Fibroblast of skin of right biceps (primary cell): Measurements from ENCODE around the gene AASS.

Source experiments
- DNase-seq: peaks from one replicate; pipeline ENCODE4 v3.0.0-alpha.2; 2013

The AASS gene

DNA sequence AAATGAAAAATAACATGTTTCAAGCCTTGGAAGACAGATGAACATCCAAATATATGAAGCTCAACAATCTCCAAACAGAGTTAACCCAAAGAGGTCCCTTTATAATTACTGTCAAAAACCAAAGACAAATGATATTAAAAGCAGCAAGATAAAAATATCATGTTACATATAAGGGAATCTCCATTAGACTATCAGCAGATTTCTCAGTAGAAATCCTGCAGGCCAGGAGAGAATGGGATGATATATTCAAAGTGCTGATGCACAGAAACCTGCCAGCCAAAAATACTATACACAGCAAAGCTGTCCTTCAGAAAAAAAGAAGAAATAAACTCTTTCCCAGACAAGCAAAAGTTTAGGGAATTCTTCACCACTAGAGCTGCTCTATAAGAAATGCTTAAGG lies 41.0 kb downstream of the AASS start:
- DNase-seq: no peak

DNA sequence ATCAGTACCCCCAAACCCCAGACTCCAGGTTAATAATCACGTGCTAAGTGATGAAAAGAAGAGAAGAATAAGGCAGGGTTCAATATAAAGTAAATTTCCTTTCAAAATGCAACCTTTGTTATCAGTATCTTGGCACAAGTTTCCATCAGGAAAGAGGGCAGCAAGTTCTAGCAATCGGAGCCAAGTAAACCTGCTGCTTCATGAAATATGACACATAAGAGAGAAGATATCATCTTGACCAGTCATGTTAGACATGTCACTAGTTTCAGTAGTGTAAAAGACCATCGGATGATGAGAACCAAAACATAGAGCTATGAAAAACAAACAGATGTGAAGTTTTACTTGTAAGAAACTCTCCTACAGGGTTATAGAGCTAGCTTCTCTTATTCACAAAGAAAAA lies 44.0 kb downstream of the AASS start:
- DNase-seq: no peak

DNA sequence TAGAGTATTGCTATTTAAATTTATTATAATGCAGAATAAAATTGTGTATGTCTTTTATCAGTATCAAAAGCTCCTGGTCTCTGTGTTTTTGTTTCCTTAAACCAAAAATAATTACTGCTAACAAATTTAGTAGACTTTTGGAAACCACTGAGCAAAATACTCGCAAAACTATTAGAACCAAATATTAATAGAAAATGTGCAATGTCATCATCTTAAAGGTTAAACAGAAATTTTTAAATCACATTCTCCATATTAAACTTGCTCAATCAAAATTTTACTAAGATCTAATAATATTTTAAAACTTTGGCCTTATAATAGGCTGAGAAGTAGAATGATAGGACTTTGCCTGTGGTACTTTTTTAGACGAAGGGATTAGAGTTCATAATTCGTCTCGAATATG lies 48.4 kb downstream of the AASS start:
- DNase-seq: no peak

DNA sequence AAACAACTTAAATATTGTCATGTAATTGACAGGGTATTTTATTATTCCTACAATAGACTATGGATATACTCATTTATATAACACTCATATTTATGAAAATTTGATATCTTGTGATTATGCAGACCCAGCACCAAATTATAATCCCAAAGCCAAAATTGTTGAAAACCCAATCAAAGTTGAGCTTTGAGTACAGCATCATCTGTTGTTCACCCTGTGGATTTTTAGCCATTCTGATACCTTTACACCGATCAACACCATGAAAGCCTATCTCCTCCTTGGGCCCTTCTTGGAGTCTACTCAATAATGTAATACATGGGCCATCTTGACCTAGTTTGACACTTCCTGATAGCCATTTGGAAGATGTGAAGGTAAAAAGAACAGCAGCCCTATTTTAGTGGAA lies 49.5 kb downstream of the AASS start:
- DNase-seq: no peak

DNA sequence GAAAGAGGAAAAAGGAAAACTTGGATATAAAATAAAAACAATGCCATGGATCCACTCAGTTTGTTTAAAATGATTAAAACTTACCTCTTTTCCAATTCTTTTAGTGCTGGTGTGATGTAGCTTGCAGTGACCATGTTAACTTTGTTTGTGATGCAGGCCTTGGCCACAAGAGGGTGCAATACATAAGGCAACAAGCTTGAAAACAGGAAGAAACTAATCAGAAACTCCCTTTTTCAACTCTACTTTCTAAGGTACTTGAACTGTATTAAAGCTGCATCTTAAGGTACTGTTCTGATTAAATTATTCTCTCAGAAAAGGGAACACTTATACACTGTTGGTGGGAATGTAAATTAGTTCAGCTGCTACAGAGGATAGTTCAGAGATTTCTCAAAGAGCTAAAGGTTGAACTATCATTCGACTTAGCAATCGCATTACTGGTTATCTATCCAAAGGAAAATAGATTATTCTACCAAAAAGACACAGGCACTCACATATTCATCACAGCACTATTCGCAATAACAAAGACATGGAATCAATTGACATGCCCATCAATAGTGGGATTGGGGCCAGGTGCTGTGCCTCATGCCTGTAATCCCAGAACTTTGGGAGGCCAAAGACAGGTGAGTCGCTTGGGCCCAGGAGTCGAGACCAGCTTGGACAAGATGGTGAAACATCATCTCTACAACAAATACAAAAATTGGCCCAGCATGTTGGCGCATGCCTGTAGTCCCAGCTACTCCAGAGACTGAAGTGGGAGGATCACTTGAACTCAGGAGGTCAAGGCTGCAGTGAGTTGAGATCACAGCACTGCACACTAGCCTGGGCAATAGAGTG lies 50.9 kb downstream of the AASS start:
- peak; percentile 65 for DNase-seq

DNA sequence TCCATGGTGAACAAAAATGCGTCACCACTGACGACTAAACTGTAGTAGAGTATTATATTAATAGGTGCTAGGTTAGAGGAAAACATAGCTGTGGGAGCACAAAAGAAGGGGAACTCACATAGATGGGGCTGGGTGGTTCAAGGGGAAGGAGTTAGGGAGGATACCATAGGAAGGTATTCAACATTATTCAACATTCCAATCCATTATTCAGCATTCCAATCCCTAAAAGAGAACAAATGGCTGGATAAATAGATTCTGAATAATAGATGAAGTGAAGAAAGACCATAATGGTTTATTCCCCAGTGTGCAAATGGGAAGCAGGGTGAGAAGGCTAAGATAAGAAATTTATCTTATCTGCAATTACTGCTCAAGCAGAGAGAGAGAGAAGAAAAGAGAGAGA lies 61.4 kb downstream of the AASS start:
- DNase-seq: no peak

DNA sequence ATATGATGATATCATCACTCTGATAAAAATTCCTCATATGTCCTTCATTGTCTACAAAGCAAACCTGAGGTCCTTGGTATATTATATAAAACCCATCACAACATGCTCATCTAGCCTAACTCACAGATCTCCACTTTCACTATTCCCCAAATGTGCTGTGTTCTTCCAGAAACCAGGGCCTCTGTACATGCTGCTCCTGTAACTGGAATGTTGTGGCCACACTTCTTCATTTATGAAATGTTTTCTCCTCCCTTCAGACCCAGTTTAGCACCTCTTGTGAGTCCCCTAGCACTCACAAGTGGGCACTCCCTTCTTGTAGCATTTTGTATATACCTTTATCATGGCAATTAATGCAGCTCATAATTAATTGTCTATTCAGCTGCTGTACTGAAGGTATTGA lies 61.9 kb downstream of the AASS start:
- DNase-seq: no peak

DNA sequence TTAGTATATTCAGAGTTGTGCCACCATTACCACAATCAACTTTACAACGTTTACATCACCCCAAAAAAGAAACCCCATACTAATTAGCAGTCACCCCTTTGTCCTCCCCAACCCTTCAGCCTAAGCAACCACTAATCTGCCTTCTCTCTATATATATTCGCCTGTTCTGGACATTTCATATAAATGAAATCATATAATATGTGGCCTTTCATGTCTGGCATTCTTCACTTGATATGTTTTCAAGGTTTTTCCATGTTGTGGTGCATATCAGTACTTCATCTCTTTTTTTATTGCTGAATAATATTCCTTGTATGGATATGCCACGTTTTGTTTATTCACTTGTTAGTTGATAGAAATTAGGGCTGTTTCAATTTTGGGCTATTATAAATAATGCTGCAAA lies 70.4 kb downstream of the AASS start:
- DNase-seq: no peak

DNA sequence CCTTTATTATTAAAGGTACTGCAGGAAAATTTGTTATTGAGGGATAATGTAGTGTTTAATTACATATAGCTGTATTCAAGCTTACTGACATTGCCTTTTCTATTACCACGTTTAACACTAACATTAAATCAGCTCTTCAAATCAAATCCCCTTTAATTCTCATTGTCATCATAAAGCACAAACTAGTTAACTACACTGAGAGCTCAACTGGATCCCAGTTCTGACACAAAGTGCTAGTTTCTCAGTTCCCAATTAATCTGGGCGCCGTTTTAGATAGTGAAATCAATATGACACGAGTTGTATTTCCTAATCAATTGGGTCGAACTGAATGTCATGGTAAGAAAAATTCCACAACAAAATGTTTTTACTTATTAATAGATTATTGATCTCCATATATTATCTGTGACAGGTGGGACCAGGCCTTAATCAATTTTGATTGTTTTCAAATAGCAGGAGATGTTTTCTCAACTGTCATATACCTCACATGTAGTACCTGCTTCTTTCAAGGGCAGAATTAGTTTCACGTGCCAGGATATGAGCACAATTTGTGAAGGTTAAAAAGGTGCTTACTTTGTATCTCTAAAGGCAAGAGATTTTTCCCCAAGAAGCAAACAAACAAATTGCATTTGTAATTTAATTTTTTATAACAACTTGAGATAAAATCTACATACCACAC lies 71.0 kb downstream of the AASS start:
- DNase-seq: no peak

DNA sequence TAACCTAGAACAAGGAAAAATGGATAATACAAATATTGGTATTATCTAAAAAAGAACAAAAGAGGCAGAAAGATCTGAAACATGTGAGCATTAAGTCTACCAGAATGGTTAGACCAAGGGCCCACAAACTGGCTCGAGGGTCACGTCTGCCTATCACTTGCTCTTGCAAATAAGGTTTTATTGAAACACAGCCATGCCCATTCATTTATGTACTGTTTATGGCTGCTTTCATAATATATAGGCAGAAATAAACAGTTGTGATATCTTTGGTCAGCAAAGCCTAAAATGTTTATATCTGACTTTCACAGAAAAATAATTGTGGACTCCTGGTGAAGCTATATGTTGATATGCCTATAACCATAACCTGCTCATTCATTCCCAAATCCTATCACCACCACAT lies 71.8 kb downstream of the AASS start:
- no peak for DNase-seq

DNA sequence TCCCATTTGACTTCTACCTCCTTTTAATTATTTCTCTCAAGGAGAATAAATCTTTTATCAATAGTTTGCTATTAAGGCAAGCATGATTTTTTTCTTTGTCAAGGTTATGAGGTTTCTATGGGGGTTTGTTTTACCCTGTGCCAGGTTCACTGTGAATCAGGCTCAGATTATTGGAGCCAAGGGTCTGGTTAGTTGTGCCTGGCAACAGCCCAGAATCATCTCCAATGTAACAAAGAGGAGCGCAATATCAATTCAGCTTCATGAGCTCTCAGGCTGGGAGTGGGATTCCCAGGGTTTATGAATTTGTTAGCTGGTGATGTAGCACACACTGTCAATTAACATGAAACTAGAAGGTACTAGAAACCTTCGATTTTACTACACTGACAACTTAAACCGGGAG lies 73.2 kb downstream of the AASS start:
- no peak for DNase-seq

DNA sequence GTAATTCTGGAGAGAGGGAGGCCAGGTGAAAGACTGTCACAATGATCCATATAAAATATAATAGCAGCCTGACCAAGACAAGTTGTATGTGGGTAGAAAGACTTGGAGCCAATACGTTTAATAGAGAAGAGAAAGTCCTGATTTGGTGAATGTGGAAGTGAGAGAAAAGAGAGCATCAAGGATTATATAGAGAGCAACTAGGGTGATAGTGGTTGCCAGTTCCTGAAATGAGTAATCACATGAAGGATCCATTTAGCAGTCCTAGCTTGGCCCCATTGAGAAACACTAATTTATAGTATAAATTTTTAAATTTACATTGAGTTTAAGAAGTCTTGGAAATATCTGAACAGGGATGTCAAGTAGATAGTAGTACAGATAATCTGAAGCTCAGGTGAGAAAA lies 74.0 kb downstream of the AASS start:
- DNase-seq: no peak

DNA sequence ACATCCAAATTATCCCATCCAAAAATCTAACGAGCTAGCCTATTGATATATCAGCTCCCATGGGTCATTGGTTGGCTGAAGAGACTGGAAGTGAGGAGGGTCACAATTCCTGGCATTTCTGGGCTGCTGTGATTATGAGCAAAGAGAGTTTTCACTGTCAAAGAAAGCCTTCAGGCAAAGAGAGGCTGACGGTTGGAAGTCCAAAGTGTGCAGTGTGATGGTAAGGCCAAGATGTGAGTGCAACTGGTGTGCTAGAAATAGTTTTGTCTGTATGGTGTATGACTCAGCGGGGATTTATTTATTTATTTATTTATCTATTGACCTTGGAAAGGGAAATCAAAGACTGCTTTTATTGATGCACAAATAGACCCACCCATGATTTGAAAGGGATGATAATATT lies 75.0 kb downstream of the AASS start:
- DNase-seq: no peak

DNA sequence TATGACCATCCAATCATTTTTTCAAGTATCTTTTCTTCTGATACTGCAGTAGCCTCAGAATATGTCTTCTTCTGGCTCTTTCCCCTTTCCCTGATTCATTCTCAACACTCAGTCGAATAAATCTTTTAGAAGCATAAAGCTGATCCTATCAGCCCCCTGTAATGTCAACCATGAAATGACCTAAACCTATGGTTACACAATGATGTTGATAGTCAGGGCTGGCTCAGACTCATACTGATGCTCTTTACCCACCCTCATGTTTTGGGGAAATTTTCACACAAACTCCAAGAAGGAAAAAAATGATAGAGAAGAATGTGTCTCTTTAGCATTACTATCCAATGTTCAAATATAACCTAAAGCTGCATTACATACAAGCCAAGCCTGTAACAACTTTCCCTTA lies 76.0 kb downstream of the AASS start:
- DNase-seq: no peak

DNA sequence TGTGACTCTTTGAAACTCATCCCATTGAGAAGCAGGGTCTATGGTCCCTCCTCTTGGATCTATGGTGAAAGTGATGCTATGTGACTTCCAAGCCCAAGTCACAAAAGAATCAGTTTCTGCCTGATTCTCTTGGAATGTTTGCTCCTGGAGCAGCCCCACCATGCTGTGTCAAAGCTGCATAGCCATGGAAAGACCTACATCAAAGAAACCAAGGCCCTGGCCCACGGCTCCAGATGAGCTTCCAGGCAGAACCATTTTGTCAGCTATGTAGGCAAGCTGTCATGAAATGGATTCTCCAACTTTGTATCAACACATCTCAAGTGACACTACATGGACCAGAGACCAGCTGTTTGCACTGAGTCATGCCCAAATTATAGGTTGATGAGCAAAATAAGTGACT lies 77.0 kb downstream of the AASS start:
- DNase-seq: no peak

DNA sequence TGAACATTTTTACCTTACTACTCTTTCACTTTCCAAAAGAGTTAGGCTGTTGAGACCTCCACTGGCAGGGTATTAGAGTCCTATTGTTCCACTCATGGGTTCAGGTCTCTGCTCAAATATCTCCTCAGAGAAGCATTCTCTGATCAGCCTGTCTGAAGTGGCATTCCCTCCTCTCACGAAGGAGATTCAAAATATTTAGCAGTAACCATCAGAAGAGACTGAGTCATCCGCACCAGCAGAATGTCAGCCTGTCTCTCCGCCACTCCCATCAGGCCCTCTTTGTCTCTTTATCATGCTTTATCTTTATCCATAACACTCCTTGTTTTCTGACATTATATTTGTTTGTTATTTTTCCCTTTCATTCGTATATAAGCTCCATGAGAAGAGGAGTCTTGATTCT lies 79.1 kb downstream of the AASS start:
- no peak for DNase-seq

DNA sequence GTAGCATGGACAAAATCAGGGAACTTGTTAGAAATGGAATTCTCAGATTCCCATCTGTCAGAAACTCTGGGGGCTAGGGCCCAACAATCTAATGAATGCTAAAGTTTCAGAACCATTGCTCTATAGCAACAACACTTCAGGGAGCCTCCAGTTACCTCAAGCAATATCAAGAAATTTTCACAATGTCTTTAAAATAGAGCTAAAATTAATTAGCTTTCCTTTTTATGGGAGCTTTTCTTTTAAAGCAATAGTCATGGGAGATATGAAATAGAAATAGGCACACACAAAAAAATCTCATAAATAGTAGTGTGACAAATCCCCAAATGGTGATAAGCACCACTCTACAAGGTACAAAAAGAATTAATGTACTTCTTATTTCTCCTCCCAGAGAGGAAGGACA lies 80.9 kb downstream of the AASS start:
- no peak for DNase-seq

DNA sequence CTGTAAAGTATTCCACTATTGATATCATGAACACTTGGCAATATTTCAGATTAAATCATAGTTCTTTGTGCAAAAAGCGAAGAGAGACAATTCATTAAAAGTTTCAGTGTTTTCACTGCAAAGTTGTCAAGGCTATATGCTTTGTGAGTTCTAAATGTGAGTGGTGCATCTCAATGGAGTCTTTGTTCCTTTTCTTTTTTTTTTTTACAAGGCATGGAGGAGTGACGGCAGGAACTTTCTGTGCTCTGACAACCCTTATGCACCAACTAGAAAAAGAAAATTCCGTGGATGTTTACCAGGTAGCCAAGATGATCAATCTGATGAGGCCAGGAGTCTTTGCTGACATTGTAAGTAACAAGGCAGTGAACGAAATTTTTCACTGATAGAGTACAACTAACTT lies 84.5 kb downstream of the AASS start:
- DNase-seq: no peak

DNA sequence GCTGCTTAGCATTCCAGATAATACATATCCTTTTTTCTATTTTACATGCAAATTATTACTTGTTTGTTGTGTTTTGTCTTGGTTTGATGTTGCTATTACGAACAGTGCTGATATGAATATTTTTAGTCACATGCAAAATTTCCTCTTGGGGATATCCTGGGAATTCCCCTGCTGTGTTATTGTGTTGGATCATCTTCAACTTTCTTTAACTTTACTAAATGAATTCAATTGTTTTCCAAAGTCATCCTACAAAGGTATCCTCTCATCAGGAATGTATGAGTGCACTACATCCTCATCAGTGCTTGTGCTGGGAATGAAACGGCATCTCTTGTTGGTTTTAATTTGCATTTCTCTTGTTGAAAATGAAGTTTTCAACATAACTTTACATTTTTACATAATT lies 87.1 kb downstream of the AASS start:
- no peak for DNase-seq

DNA sequence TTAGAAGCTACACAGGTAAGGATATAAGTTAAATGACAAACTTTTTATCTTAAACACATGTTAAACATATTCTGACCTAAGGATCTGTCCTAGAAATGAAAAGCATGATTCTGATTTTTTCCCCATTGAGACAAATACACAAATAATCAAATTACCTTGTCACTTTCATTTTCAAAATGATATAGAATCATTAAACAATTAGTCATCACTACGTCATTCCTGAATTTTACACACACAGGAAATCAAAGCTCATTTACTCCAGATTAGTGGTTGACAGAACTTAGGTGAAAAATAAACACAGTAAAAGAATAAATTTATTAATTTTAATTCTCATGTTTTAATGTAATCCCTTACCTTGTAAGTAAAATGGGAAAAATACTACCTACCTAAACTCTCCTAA lies 89.0 kb downstream of the AASS start:
- DNase-seq: no peak

DNA sequence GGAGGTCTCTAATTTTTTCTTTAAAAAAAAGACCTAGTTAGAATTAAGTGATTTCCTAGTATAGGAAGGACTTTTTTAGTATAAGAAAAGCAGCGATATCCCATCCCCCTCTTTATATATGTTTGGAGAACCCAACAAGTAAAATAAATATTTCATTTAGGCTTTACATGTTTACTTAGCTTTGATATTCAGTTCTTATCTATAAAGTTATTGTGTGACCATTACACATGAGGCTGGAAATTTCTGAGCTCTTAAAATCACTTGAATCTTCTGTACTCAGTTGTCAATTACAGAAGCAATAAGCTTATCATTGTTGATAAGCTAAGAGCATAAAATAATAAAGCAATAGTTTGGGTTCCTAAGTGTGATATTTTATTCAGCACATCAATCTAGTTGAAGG lies 89.7 kb downstream of the AASS start:
- no peak for DNase-seq

DNA sequence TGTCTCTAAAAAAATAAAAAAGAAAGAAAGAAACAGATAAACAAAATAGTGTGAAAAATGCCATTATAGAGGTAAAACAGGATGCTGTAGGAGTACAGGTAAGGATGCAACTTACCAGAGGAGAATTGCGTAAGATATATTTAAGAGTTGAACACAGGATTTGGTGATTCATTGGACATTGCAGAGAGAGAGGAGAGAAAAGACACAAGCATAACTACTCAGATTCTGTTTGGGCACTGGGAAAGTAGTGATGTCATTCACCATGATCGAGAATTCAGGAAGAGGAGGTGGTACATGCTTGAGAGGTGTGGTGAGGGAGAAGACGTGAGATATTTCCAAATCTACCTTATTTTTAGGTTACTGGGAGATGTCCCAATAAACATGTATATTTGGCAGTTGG lies 97.6 kb downstream of the AASS start:
- no peak for DNase-seq

DNA sequence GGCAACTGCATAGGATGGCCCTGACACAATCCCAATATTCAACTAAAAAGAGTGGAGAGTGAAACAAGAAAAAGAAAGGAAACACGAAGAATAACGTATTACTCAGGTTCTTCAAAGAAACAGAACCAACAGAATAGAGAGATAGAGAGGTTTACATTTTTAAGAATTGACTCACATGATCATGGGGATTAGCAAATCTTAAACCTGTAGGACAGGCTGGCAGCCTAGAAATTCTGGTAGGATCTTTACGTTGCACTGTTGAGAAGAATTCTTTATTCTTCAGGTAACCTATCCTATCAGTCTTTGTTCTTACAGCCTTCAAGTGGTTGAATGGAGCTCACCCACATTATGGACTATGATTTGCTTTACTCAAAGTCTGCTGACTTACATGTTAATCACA lies 103.9 kb downstream of the AASS start:
- DNase-seq: no peak

DNA sequence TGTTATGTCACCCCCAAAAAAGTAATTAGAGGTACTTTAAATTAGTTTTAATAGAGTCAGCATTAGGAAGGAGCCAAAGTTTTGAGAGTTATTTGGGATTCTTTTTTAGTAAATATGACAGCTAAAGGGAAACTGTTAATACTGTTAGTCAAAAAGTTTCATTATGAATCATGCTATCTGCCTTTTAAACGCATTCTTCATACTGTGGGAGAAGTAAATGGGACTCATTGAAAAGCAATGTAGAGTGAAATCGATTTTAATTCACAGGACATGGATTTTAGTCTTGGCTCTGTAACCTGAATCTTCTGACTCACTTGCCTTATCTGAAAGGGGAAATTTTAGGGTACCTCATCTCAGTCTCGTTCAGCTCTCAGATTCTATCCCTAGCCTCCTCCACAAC lies 105.1 kb downstream of the AASS start:
- DNase-seq: peak; percentile 30

DNA sequence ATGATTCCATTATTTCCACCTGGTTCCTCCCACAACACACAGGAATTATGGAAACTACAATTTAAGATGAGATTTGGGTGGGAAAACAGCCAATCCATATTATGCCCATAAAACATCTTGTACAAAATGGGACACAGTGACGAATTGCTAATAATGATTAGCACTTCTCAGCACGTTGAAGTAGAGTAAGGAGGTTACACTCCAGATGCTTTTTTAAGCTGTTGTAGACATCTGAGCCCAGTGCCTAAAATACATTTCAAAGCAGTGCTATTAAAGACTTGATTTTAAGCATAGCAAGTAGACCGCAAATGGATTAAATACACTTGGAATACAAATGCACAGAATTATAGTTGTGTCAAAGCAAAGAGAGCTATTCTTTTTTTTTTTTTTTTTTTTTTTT lies 105.9 kb downstream of the AASS start:
- DNase-seq: no peak
